HepG2 (cell line): ENCODE results near the gene INO80C. TPM values are rescaled to one million over a fixed set of nuclear protein-coding genes. Genes with fewer than 3 reads are reported as not detected.
A peak's percentile ranks its signal among the peaks of the same experiment; 100 is the strongest.

Experiments used
- ATAC-seq: fragments of 200-7000 bp; cut with Tn5 transposase; 3 replicates; pipeline ENCODE4 v1.9.1; 2020; ENCODE audit warnings: mild to moderate bottlenecking, moderate library complexity
- BruUV-seq: library from RNA; stranded (reverse); fragments of 400-500 nt; replicated peaks from 2 replicates; lab custom pipeline; 2021; lab: Mats Ljungman, UMichigan
- CTCF ChIA-PET: fragments of 300-600 bp; formaldehyde crosslinking; extraction: SDS; loops from one replicate; lab custom pipeline; 2021; ENCODE audit warnings: low total read pairs, inconsistent platforms, low intra/inter-chr PET ratio; lab: Yijun Ruan, JAX
- POLR2A ChIA-PET: fragments of 350-600 bp; sonication (Branson Sonifier 250); formaldehyde crosslinking; loops from one replicate; lab custom pipeline; 2020; ENCODE audit warnings: antibody characterized with exemption, inconsistent platforms; lab: Yijun Ruan, JAX
- DNase-seq: peaks from one replicate; pipeline ENCODE4 v3.0.0-alpha.2; 2015; ENCODE audit warnings: low spot score
- FAIRE-seq: peaks from 3 replicates; lab custom pipeline; 2011; peaks lifted over from hg19 to GRCh38; lab: Jason Lieb, UNC
- H2AFZ ChIP-seq: one replicate; pipeline ENCODE4 v1.6.1; 2011; ENCODE audit warnings: low read length, inconsistent platforms
- H3K27ac ChIP-seq: fragments of 300-600 bp; 3 replicates; pipeline ENCODE4 v1.8.0; 2011; ENCODE audit warnings: mixed run types, mild to moderate bottlenecking, mixed read lengths, low read length, inconsistent platforms; ENCODE audit not compliant: insufficient read depth; ENCODE audit errors: extremely low read length
- H3K27me3 ChIP-seq, 2 experiments: fragments of 200-600 bp in 1 of 2; 2 replicates in 1 of 2; 3 replicates in 1 of 2; pipeline versions ENCODE4 v1.6.0 to v1.8.0; 2011; ENCODE audit warnings: low read length in 2 of 2, mild to moderate bottlenecking in 2 of 2, moderate library complexity in 2 of 2, inconsistent platforms in 1 of 2; ENCODE audit not compliant: insufficient read depth in 2 of 2, control insufficient read depth in 1 of 2
- H3K36me3 ChIP-seq, 2 experiments: fragments of 200-600 bp in 1 of 2; replicated peaks in 1 of 2; 2 replicates in 1 of 2; 3 replicates in 1 of 2; pipeline versions ENCODE4 v1.5.1 to v1.8.0; 2011; ENCODE audit warnings: low read length in 2 of 2, inconsistent platforms in 1 of 2; ENCODE audit not compliant: insufficient read depth in 2 of 2, control insufficient read depth in 1 of 2
- H3K4me1 ChIP-seq: 2 replicates; pipeline ENCODE4 v1.5.1; 2012; ENCODE audit warnings: low read length, inconsistent platforms; ENCODE audit not compliant: insufficient read depth
- H3K4me2 ChIP-seq: 2 replicates; pipeline ENCODE4 v1.6.0; 2011; ENCODE audit warnings: low read depth, low read length, inconsistent platforms
- H3K4me3 ChIP-seq, 3 experiments: fragments of 200-600 bp in 1 of 3; sonication (generic), shearing (Covaris generic) in 1 of 3; replicated peaks in 1 of 3; 2 replicates each; pipeline ENCODE4 v1.5.1; 2011 to 2016; ENCODE audit warnings: low read length in 3 of 3, inconsistent platforms in 2 of 3, low read depth in 2 of 3, mild to moderate bottlenecking in 2 of 3, control low read depth in 1 of 3, mixed read lengths in 1 of 3; ENCODE audit not compliant: insufficient read depth in 1 of 3
- H3K79me2 ChIP-seq: one replicate; pipeline ENCODE4 v1.6.1; 2011; ENCODE audit warnings: low read length, inconsistent platforms; ENCODE audit not compliant: insufficient read depth
- H3K9ac ChIP-seq: 2 replicates; pipeline ENCODE4 v1.6.0; 2011; ENCODE audit warnings: mild to moderate bottlenecking, low read depth, low read length, inconsistent platforms; ENCODE audit not compliant: insufficient read depth
- H3K9me3 ChIP-seq: 2 replicates; pipeline ENCODE4 v1.5.1; 2012; ENCODE audit warnings: mild to moderate bottlenecking, low read length
- H4K20me1 ChIP-seq: 2 replicates; pipeline ENCODE4 v1.6.0; 2011; ENCODE audit warnings: inconsistent platforms, mild to moderate bottlenecking, low read length, moderate library complexity; ENCODE audit not compliant: insufficient read depth
- ARHGAP35 ChIP-seq: sonication (generic); formaldehyde crosslinking; IDR thresholded peaks from 2 replicates; pipeline ENCODE4 v1.9.0; 2022; ENCODE audit warnings: mild to moderate bottlenecking, inconsistent platforms, moderate library complexity, missing genetic modification reagents, borderline replicate concordance
- BRCA1 ChIP-seq: sonication (generic); formaldehyde crosslinking; IDR thresholded peaks from 2 replicates; pipeline ENCODE4 v1.4.0; 2020; ENCODE audit warnings: missing genetic modification reagents
- CEBPB ChIP-seq: IDR thresholded peaks from 2 replicates; pipeline ENCODE4 v1.6.1; 2011; ENCODE audit warnings: low read depth, low read length, improper control_type of control experiment, borderline replicate concordance
- CEBPG ChIP-seq: IDR thresholded peaks from 2 replicates; pipeline ENCODE4 v1.6.1; 2016
- ELF3 ChIP-seq: IDR thresholded peaks from 2 replicates; pipeline ENCODE4 v1.6.1; 2016; ENCODE audit warnings: missing genetic modification reagents, missing compliant biosample characterization
- PAWR ChIP-seq: sonication (generic); formaldehyde crosslinking; IDR thresholded peaks from 2 replicates; pipeline ENCODE4 v1.4.0; 2020; ENCODE audit warnings: missing genetic modification reagents, mild to moderate bottlenecking, borderline replicate concordance
- PCBP2 ChIP-seq: fragments of 200-400 bp; formaldehyde crosslinking; optimal IDR thresholded peaks from 2 replicates; pipeline ENCODE3; 2018; ENCODE audit warnings: low read length, low read depth; ENCODE audit not compliant: poor library complexity, severe bottlenecking
- PHF21A ChIP-seq: sonication (generic); formaldehyde crosslinking; IDR thresholded peaks from 2 replicates; pipeline ENCODE4 v1.5.0; 2020; ENCODE audit warnings: mild to moderate bottlenecking, missing genetic modification reagents
- RAD51 ChIP-seq: fragments of 450-650 bp; IDR thresholded peaks from 2 replicates; pipeline ENCODE4 v1.6.1; 2016; ENCODE audit warnings: borderline replicate concordance
- RFX5 ChIP-seq: IDR thresholded peaks from 2 replicates; pipeline ENCODE4 v1.6.1; 2011; ENCODE audit warnings: low read depth, low read length, improper control_type of control experiment
- RFXAP ChIP-seq: sonication (generic); formaldehyde crosslinking; IDR thresholded peaks from 2 replicates; pipeline ENCODE4 v1.4.0; 2020; ENCODE audit warnings: missing genetic modification reagents, borderline replicate concordance
- RXRB ChIP-seq: IDR thresholded peaks from 2 replicates; pipeline ENCODE4 v1.6.1; 2016; ENCODE audit warnings: borderline replicate concordance, missing genetic modification reagents, missing compliant biosample characterization
- SOX13 ChIP-seq, 3 experiments: fragments of 450-650 bp in 1 of 3; sonication (generic) in 1 of 3; formaldehyde crosslinking in 1 of 3; IDR thresholded peaks in 2 of 3; conservative IDR thresholded peaks in 1 of 3; 2 replicates each; pipeline versions ENCODE4 v1.5.0 to v1.6.1; 2016 to 2020; ENCODE audit warnings: antibody characterized with exemption in 1 of 3, mild to moderate bottlenecking in 1 of 3, missing compliant biosample characterization in 1 of 3, missing genetic modification reagents in 1 of 3, moderate library complexity in 1 of 3
- TBX2 ChIP-seq: sonication (generic); formaldehyde crosslinking; IDR thresholded peaks from 2 replicates; pipeline ENCODE4 v1.5.0; 2020; ENCODE audit warnings: missing genetic modification reagents, mild to moderate bottlenecking, borderline replicate concordance
- TEAD3 ChIP-seq: optimal IDR thresholded peaks from 2 replicates; pipeline ENCODE3; 2016; ENCODE audit warnings: borderline replicate concordance
- TMF1 ChIP-seq: sonication (generic); formaldehyde crosslinking; IDR thresholded peaks from 2 replicates; pipeline ENCODE4 v1.8.1; 2022; ENCODE audit warnings: low read depth, missing genetic modification reagents
- ZBTB1 ChIP-seq: sonication (generic); formaldehyde crosslinking; IDR thresholded peaks from 2 replicates; pipeline ENCODE4 v1.4.0; 2020; ENCODE audit warnings: missing genetic modification reagents, borderline replicate concordance
- ZNF335 ChIP-seq: sonication (generic); formaldehyde crosslinking; IDR thresholded peaks from 2 replicates; pipeline ENCODE4 v1.4.0; 2020; ENCODE audit warnings: missing genetic modification reagents
- ZNF704 ChIP-seq: sonication (generic); formaldehyde crosslinking; IDR thresholded peaks from 2 replicates; pipeline ENCODE4 v1.8.1; 2023; ENCODE audit warnings: mild to moderate bottlenecking, inconsistent platforms, moderate library complexity, missing genetic modification reagents, borderline replicate concordance
- ZNF720 ChIP-seq: sonication (generic); formaldehyde crosslinking; IDR thresholded peaks from 2 replicates; pipeline ENCODE4 v1.4.0; 2020; ENCODE audit warnings: missing genetic modification reagents
- ZNF792 ChIP-seq: IDR thresholded peaks from 2 replicates; pipeline ENCODE4 v1.6.1; 2016
- WGBS: methylation state at CpG from one replicate; pipeline ENCODE4 v1.1.6; 2017; ENCODE audit warnings: low lambda C conversion rate; 5-methylcytosine and 5-hydroxymethylcytosine counted together
- in situ Hi-C: cut with HindIII; loops from 2 replicates; pipeline ENCODE4 v1.10.0; 2017; ENCODE audit warnings: low pct_unique_long_range_greater_than_20kb; ENCODE audit not compliant: extremely low pct_ligation_motif_present
- intact Hi-C: fragments of 100-400 bp; cut with micrococcal nuclease; formaldehyde crosslinking; loops from one replicate; pipeline ENCODE4 v1.10.0; 2022; ENCODE audit not compliant: unreplicated experiment
- polyA plus RNA-seq, 8 experiments: library from polyadenylated mRNA; depleted of rRNA in 3 of 8; stranded (reverse) in 7 of 8; unstranded in 1 of 8; fragments of >200 nt; fragmentation: Illumina TruSeq in 4 of 8; extraction: Trizol in 4 of 8; gene quantifications; 2 replicates each; pipeline versions ENCODE4 v1.2.1 to v1.2.3, GENCODE V29; 2011 to 2016; ENCODE audit warnings: low read depth in 4 of 8, missing spikeins in 1 of 8, mixed read lengths in 1 of 8; ENCODE audit not compliant: insufficient read depth in 1 of 8
- total RNA-seq, 5 experiments: library from RNA; depleted of rRNA; stranded (reverse); fragments of >200 nt; fragmentation: Illumina TruSeq; extraction: Trizol; gene quantifications; 2 replicates each; pipeline ENCODE4 v1.2.3, GENCODE V29; 2016; ENCODE audit warnings: low read depth in 1 of 5
- TF ChIP-seq, protein P1 (sequence below): sonication (generic); formaldehyde crosslinking; conservative IDR thresholded peaks from 2 replicates; pipeline ENCODE4 v1.8.0; 2022; ENCODE audit warnings: low read depth, missing genetic modification reagents

The INO80C gene
- total and polyA plus RNA-seq, 2 of the 13 experiments (the other 11 are each of a cell fraction or from before 2014, with no cell fraction given), result 8.2 to 15.4 TPM

GRCh38 chr18:35519148-35519899 lies 21.6 kb upstream of the INO80C start:
- CTCF ChIA-PET, result no interaction called here
- FAIRE-seq (peak; percentile 26), ATAC-seq (peak; percentile 51), DNase-seq (peak; percentile 34)
- Histone ChIP-seq H2AFZ (no peak overlapping the region), H3K4me2 (peak overlapping the region; percentile 47; the same call in 1 of the 2 replicates), H3K27me3 (no peaks in the 10 kb centered on the region), H3K79me2 (no peaks in the 10 kb centered on the region), H3K4me3 (no peak overlapping the region), H3K4me1 (peaks cover 42% of the 10 kb centered on the region), H3K9me3 (no peaks in the 10 kb centered on the region), H3K9ac (no peak overlapping the region), H3K36me3 (no peaks in the 10 kb centered on the region), H3K27ac (no peak overlapping the region), H4K20me1 (no peaks in the 10 kb centered on the region)
- in situ Hi-C loops (no loop called here), intact Hi-C loops (loop anchor here (2.0 kb wide), 1 partner anchor 51 kb away; no protein-coding TSS in a partner anchor)
- POLR2A ChIA-PET, result no interaction called here
- WGBS, result 22% methylated on average over 7 of the region's 7 CpGs
- BruUV-seq, result no TSS peak
- no peak for TF ChIP-seq TMF1
- TF ChIP-seq ZNF704 (CRISPR knock-in tag), result no peak
- TF ChIP-seq PCBP2, result no peak
- no peak for TF ChIP-seq ZNF720 (CRISPR knock-in tag)
- TF ChIP-seq RAD51, result no peak
- no peak for TF ChIP-seq TBX2 (CRISPR knock-in tag)
- TF ChIP-seq TEAD3, result no peak
- TF ChIP-seq, protein P1, sequence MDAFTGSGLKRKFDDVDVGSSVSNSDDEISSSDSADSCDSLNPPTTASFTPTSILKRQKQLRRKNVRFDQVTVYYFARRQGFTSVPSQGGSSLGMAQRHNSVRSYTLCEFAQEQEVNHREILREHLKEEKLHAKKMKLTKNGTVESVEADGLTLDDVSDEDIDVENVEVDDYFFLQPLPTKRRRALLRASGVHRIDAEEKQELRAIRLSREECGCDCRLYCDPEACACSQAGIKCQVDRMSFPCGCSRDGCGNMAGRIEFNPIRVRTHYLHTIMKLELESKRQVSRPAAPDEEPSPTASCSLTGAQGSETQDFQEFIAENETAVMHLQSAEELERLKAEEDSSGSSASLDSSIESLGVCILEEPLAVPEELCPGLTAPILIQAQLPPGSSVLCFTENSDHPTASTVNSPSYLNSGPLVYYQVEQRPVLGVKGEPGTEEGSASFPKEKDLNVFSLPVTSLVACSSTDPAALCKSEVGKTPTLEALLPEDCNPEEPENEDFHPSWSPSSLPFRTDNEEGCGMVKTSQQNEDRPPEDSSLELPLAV, result no peak
- peak; percentile 39; the same call in 1 of the 2 replicates for TF ChIP-seq CEBPG
- TF ChIP-seq ZNF792 (CRISPR knock-in tag), result no peak
- no peak for TF ChIP-seq RFX5
- TF ChIP-seq BRCA1 (CRISPR knock-in tag), result no peak
- no peak for TF ChIP-seq SOX13 (IDR thresholded peaks at IDR 0.05)
- TF ChIP-seq SOX13 (CRISPR knock-in tag; conservative IDR thresholded peaks at IDR 0.05 in 1 of 2, IDR thresholded peaks at IDR 0.05 in 1 of 2), result peak in 1 of 2 experiments; percentile 69; a peak in 2 of 4 replicates
- TF ChIP-seq ARHGAP35 (CRISPR knock-in tag), result no peak
- no peak for TF ChIP-seq RXRB (CRISPR knock-in tag)
- TF ChIP-seq ZNF335, result no peak
- 0 out of 2 replicates have a peak, but pooled peaks have one; percentile 21 for TF ChIP-seq PHF21A (CRISPR knock-in tag)
- TF ChIP-seq RFXAP (CRISPR knock-in tag), result no peak
- no peak for TF ChIP-seq ZBTB1 (CRISPR knock-in tag)
- TF ChIP-seq ELF3 (CRISPR knock-in tag), result no peak
- TF ChIP-seq CEBPB, result peak; percentile 73
- no peak for TF ChIP-seq PAWR (CRISPR knock-in tag)
